Neural progenitor cell (in vitro differentiated cells): ENCODE measurements around the gene PCDH18.

Source experiments
- EZH2 ChIP-seq: fragments of 200-600 bp; sonication (generic); IDR thresholded peaks from 2 replicates; pipeline ENCODE4 v1.6.1; 2017; ENCODE audit warnings: antibody characterized with exemption, mild to moderate bottlenecking, moderate library complexity
- EZH2phosphoT487 ChIP-seq: fragments of 200-600 bp; sonication (generic); IDR thresholded peaks from 2 replicates; pipeline ENCODE4 v1.6.1; 2017; ENCODE audit warnings: antibody characterized with exemption
- TF ChIP-seq, protein P1 (sequence below): fragments of 200-600 bp; sonication (generic); IDR thresholded peaks from 2 replicates; pipeline ENCODE4 v1.5.1; 2017; ENCODE audit warnings: antibody characterized with exemption, mild to moderate bottlenecking

DNA sequence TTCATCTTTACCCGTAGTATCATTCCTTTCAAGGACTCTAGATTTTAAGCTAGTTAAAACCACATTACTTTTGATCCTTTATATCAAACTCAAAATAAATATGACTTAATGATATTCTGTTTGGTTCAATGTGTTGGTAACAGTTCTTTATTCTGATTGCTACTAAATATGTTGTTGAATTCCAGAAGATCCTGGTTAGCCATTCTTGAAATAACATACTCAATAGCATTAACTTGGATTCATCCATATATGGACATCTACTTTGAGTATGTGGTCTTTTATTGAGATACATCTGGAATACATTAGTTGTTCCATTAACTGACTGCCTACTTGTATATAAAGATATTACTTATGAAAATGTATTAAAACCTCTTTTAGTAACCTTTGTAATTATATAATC is 27.5 kb upstream of the PCDH18 start:
- TF ChIP-seq, protein P1, sequence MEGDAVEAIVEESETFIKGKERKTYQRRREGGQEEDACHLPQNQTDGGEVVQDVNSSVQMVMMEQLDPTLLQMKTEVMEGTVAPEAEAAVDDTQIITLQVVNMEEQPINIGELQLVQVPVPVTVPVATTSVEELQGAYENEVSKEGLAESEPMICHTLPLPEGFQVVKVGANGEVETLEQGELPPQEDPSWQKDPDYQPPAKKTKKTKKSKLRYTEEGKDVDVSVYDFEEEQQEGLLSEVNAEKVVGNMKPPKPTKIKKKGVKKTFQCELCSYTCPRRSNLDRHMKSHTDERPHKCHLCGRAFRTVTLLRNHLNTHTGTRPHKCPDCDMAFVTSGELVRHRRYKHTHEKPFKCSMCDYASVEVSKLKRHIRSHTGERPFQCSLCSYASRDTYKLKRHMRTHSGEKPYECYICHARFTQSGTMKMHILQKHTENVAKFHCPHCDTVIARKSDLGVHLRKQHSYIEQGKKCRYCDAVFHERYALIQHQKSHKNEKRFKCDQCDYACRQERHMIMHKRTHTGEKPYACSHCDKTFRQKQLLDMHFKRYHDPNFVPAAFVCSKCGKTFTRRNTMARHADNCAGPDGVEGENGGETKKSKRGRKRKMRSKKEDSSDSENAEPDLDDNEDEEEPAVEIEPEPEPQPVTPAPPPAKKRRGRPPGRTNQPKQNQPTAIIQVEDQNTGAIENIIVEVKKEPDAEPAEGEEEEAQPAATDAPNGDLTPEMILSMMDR, result no peak
- TF ChIP-seq EZH2 (no peak), EZH2phosphoT487 (no peak)
